Karpas-422 (cell line): ENCODE data around the gene CD37. TPM values are rescaled to one million over a fixed set of nuclear protein-coding genes. Genes with fewer than 3 reads are reported as not detected.
"Not testable (repeated sequence)": the region's sequence is repeated elsewhere in the genome, so short reads cannot be mapped to it uniquely, and the experiment has no call there.

Experiments used
- DNase-seq: peaks from one replicate; pipeline ENCODE4 v3.0.0-alpha.2; 2015
- H2AFZ ChIP-seq: fragments of 200-600 bp; sonication (generic); 2 replicates; pipeline ENCODE4 v1.6.1; 2014; ENCODE audit warnings: antibody characterized with exemption, low read length, mixed read lengths
- H3K27ac ChIP-seq: fragments of 200-600 bp; sonication (generic); 2 replicates; pipeline ENCODE4 v1.5.1; 2014; ENCODE audit warnings: mild to moderate bottlenecking, low read length, moderate library complexity
- H3K27me3 ChIP-seq: fragments of 200-600 bp; sonication (generic); 2 replicates; pipeline ENCODE4 v1.6.1; 2014; ENCODE audit warnings: low read length, mixed read lengths
- H3K36me3 ChIP-seq: fragments of 200-600 bp; sonication (generic); 2 replicates; pipeline ENCODE4 v1.6.1; 2014; ENCODE audit warnings: low read length, mixed read lengths; ENCODE audit not compliant: insufficient read depth
- H3K4me1 ChIP-seq: fragments of 200-600 bp; sonication (generic); 2 replicates; pipeline ENCODE4 v1.6.1; 2014; ENCODE audit warnings: mild to moderate bottlenecking, low read length, mixed read lengths
- H3K4me2 ChIP-seq: fragments of 200-600 bp; sonication (generic); 2 replicates; pipeline ENCODE4 v1.6.1; 2014; ENCODE audit warnings: low read length, low read depth, mild to moderate bottlenecking; ENCODE audit not compliant: poor library complexity, severe bottlenecking
- H3K4me3 ChIP-seq: fragments of 200-600 bp; sonication (generic); 2 replicates; pipeline ENCODE4 v1.5.1; 2014; ENCODE audit warnings: mild to moderate bottlenecking, antibody characterized with exemption, low read length, mixed read lengths
- H3K79me2 ChIP-seq: fragments of 200-600 bp; sonication (generic); 2 replicates; pipeline ENCODE4 v1.6.1; 2014; ENCODE audit warnings: mild to moderate bottlenecking, low read length, mixed read lengths
- H3K9ac ChIP-seq: fragments of 200-600 bp; sonication (generic); 2 replicates; pipeline ENCODE4 v1.6.0; 2014; ENCODE audit warnings: low read length
- H3K9me2 ChIP-seq: fragments of 200-600 bp; sonication (generic), shearing (Covaris generic); replicated peaks from 2 replicates; pipeline ENCODE4 v1.6.0; 2014; ENCODE audit warnings: mild to moderate bottlenecking, low read length, moderate library complexity; ENCODE audit not compliant: insufficient read depth
- H3K9me3 ChIP-seq: fragments of 300-700, 200-600 bp; sonication (generic); 2 replicates; pipeline ENCODE4 v1.6.1; 2014; ENCODE audit warnings: low read length, mixed read lengths
- H4K20me1 ChIP-seq: fragments of 200-600 bp; sonication (generic); 2 replicates; pipeline ENCODE4 v1.6.1; 2014; ENCODE audit warnings: mild to moderate bottlenecking, antibody characterized with exemption, low read length, low read depth; ENCODE audit not compliant: insufficient read depth
- total RNA-seq: library from RNA; depleted of rRNA; stranded (reverse); fragments of >200 nt; shearing (Covaris generic); gene quantifications from 2 replicates; pipeline ENCODE4 v1.2.3, GENCODE V29; 2014; ENCODE audit warnings: low replicate concordance

The CD37 gene
- total RNA-seq, 1 experiment from 2014 or later: 1,210 TPM

DNA sequence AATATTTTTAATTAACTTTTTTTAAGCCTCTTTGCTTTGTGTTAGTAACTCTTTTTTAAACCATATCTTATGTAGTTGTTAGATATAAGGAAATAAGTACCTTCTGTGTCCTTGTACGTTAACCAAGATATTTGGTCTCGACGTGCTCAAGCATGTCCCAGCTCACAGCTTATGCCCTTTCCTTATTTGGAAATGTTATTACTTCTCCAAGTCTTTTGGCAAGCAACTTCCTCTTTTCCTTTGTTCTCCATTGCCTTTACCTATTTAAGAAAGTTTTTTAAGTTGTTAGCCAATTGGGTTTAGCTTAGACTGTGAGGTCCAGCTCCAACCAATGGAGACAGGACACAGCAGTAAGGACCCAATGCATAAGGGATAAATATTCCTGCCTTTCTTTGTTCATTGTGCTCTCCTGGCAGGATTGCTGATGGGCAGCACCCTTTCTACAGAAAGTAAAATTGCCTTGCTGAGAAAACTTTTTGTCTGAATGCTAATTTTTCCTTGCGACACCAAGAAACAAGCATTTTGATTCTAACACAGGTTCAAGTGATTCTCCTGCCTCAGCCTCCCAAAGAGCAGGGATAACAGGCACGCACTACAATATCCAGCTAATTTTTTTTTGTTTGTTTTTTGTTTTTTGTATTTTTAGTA, 33.6 kb downstream of the CD37 start:
- no peak overlapping the region for H3K9ac ChIP-seq
- peaks cover 18% of the 10 kb centered on the region for H3K4me1 ChIP-seq
- H3K27ac ChIP-seq: no peak overlapping the region
- peaks cover 9% of the 10 kb centered on the region; the same call in 1 of the 2 replicates for H3K36me3 ChIP-seq
- no peak overlapping the region for H2AFZ ChIP-seq
- H3K9me3 ChIP-seq: peaks cover 18% of the 10 kb centered on the region
- no peak overlapping the region for H3K4me3 ChIP-seq
- no peak overlapping the region for H3K4me2 ChIP-seq
- no peak for DNase-seq
- no peaks in the 10 kb centered on the region for H3K79me2 ChIP-seq
- no peaks in the 10 kb centered on the region for H4K20me1 ChIP-seq
- H3K27me3 ChIP-seq: peaks cover 5% of the 10 kb centered on the region; the same call in 1 of the 2 replicates
- no peaks in the 10 kb centered on the region for H3K9me2 ChIP-seq

DNA sequence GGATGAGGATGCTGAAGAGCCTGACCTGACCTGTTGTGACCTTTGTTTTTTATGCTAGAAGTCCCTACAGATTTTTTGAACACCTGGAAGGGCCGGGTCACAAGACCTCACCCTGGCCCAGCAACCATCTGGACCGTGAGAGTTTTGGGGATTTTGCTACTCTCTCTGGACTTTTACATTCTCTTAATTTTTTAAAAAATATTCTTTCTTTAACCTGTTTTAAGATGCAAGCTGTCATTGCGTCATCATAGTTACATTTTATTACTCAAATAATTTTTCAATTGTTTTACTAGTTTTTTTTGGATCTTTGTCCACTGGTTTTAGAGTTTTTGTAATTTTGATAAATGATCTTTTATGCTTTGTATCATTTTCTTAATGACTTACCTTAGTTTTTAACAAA, 36.0 kb downstream of the CD37 start:
- Histone ChIP-seq H3K27me3 (peaks cover 5% of the 10 kb centered on the region; the same call in 1 of the 2 replicates), H3K4me2 (no peak overlapping the region), H3K9me3 (peaks cover 18% of the 10 kb centered on the region), H3K27ac (no peak overlapping the region), H3K9ac (no peak overlapping the region), H3K4me1 (peaks cover 35% of the 10 kb centered on the region), H3K9me2 (no peaks in the 10 kb centered on the region), H3K79me2 (no peaks in the 10 kb centered on the region), H4K20me1 (no peaks in the 10 kb centered on the region), H2AFZ (no peak overlapping the region), H3K4me3 (no peak overlapping the region), H3K36me3 (peaks cover 9% of the 10 kb centered on the region; the same call in 1 of the 2 replicates)
- DNase-seq: no peak

DNA sequence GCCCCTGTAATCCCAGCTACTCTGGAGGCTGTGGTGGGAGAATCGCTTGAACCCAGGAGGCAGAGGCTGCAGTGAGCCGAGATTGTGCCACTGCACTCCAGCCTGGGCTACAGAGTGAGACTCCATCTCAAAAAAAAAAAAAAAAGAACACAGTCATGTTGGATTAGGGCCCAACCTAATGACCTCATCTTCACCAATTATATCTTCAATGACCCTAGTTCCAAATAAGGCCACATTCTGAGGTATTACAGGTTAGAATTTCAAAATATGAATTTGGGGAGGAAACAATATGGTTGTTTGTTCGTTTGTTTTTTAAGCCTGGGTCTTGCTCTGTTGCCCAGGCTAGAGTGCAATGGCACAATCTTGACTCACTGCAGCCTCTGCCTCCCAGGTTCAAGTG, 38.0 kb downstream of the CD37 start:
- H3K9me2 ChIP-seq, H4K20me1 ChIP-seq, H3K27me3 ChIP-seq, H3K36me3 ChIP-seq, DNase-seq, H3K79me2 ChIP-seq: not testable (repeated sequence)
- H3K27ac ChIP-seq: peak overlapping the region; percentile 88
- 0 out of 2 replicates have a peak overlapping the region, but pooled peaks have one; percentile 83 for H2AFZ ChIP-seq
- peaks cover 40% of the 10 kb centered on the region for H3K4me1 ChIP-seq
- H3K4me3 ChIP-seq: peak overlapping the region; percentile 54
- H3K4me2 ChIP-seq: peak overlapping the region; percentile 77
- peak overlapping the region; percentile 58 for H3K9ac ChIP-seq
- H3K9me3 ChIP-seq: peaks cover 18% of the 10 kb centered on the region

GRCh38 chr19:49374665-49375434, 39.6 kb downstream of the CD37 start:
- no peak overlapping the region for H2AFZ ChIP-seq
- peaks cover under 1% of the 10 kb centered on the region; the same call in 1 of the 2 replicates for H3K36me3 ChIP-seq
- no peaks in the 10 kb centered on the region for H3K9me2 ChIP-seq
- H3K27ac ChIP-seq: peak overlapping the region; percentile 88
- H3K4me3 ChIP-seq: no peak overlapping the region; the same call in 1 of the 2 replicates
- H3K27me3 ChIP-seq: peaks cover 3% of the 10 kb centered on the region; the same call in 1 of the 2 replicates
- peak overlapping the region; percentile 49 for H3K9ac ChIP-seq
- H3K79me2 ChIP-seq: no peaks in the 10 kb centered on the region
- H4K20me1 ChIP-seq: no peaks in the 10 kb centered on the region
- peak; percentile 62 for DNase-seq
- H3K4me2 ChIP-seq: peak overlapping the region; percentile 77
- H3K9me3 ChIP-seq: peaks cover 5% of the 10 kb centered on the region
- peaks cover 57% of the 10 kb centered on the region for H3K4me1 ChIP-seq

DNA sequence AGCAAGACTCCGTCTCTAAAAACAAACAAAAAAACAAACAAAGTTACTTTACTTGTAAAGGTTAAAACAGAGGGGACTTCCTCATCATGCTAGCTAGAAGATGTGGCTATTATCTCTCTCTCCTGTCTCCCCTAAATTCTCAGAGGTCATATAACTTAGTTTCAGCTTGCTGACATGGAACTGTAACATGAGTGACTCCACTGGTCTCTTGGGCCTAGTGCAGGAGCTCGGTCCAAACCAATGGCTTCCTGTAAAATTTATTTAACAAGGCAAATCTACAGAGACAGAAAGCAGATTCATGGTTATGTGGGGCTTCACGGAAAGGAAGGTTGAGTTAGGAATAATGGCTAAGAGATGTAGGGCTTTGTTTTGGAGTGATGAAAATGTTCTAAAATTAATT, 43.3 kb downstream of the CD37 start:
- no peaks in the 10 kb centered on the region for H3K9me2 ChIP-seq
- H4K20me1 ChIP-seq: no peaks in the 10 kb centered on the region
- no peak overlapping the region for H2AFZ ChIP-seq

GRCh38 chr19:49380391-49380790, 45.2 kb downstream of the CD37 start:
- DNase-seq: peak; percentile 95
- no peaks in the 10 kb centered on the region for H3K79me2 ChIP-seq
- peak overlapping the region; percentile 98 for H3K27ac ChIP-seq

More for the DNA sequence above, 43.3 kb downstream of the CD37 start:
- Histone ChIP-seq H3K36me3 (peaks cover 4% of the 10 kb centered on the region; the same call in 1 of the 2 replicates), H3K27ac (peak overlapping the region; percentile 98), H3K4me3 (peak overlapping the region; percentile 12), H3K27me3 (no peaks in the 10 kb centered on the region), H3K4me2 (peak overlapping the region; percentile 75), H3K79me2 (no peaks in the 10 kb centered on the region), H3K9ac (peak overlapping the region; percentile 61), H3K9me3 (peaks cover 5% of the 10 kb centered on the region), H3K4me1 (peaks cover 60% of the 10 kb centered on the region)
- DNase-seq: peak; percentile 96

GRCh38 chr19:49382639-49383038, 47.4 kb downstream of the CD37 start:
- no peak for DNase-seq
- no peaks in the 10 kb centered on the region for H3K27me3 ChIP-seq
- no peaks in the 10 kb centered on the region for H4K20me1 ChIP-seq
- peaks cover 54% of the 10 kb centered on the region for H3K4me1 ChIP-seq
- H3K4me3 ChIP-seq: no peak overlapping the region
- no peak overlapping the region for H3K4me2 ChIP-seq
- no peaks in the 10 kb centered on the region for H3K9me2 ChIP-seq
- H3K27ac ChIP-seq: no peak overlapping the region
- H2AFZ ChIP-seq: no peak overlapping the region
- H3K36me3 ChIP-seq: peaks cover 4% of the 10 kb centered on the region; the same call in 1 of the 2 replicates
- no peak overlapping the region for H3K9ac ChIP-seq
- no peaks in the 10 kb centered on the region for H3K79me2 ChIP-seq
- peaks cover 9% of the 10 kb centered on the region for H3K9me3 ChIP-seq

More at GRCh38 chr19:49380391-49380790, 45.2 kb downstream of the CD37 start:
- Histone ChIP-seq H3K9me3 (peaks cover 9% of the 10 kb centered on the region), H3K27me3 (no peaks in the 10 kb centered on the region), H3K4me2 (peak overlapping the region; percentile 75), H2AFZ (no peak overlapping the region), H3K36me3 (peaks cover 4% of the 10 kb centered on the region; the same call in 1 of the 2 replicates), H3K4me3 (peak overlapping the region; percentile 51), H4K20me1 (no peaks in the 10 kb centered on the region), H3K9ac (peak overlapping the region; percentile 71), H3K9me2 (no peaks in the 10 kb centered on the region), H3K4me1 (peaks cover 49% of the 10 kb centered on the region)

DNA sequence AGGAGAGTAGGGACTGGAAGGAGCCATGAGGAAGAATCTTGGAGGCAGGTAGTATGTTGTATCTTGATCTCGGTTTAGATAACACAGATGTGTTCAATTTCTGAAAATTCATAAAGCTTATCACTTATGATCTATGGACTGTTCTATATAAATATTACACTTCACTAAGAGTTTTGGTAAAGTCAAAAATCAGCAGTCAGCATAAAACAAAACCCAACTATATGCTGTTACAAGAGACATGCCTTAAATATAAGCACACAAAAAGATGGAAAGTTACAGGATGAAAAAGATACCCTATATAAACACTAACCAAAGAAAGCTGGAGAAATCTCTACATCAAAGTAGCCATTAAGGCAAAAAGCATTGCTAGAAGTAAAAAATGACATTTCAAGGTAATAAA, 48.4 kb downstream of the CD37 start:
- peaks cover 54% of the 10 kb centered on the region for H3K4me1 ChIP-seq
- H2AFZ ChIP-seq: no peak overlapping the region
- H3K9ac ChIP-seq: no peak overlapping the region
- peaks cover 9% of the 10 kb centered on the region for H3K9me3 ChIP-seq
- H3K4me2 ChIP-seq: no peak overlapping the region
- H3K4me3 ChIP-seq: no peak overlapping the region
- peak overlapping the region; percentile 51 for H3K27ac ChIP-seq
- DNase-seq: no peak
- no peaks in the 10 kb centered on the region for H3K79me2 ChIP-seq
- H3K27me3 ChIP-seq: no peaks in the 10 kb centered on the region
- no peaks in the 10 kb centered on the region for H3K9me2 ChIP-seq
- H4K20me1 ChIP-seq: no peaks in the 10 kb centered on the region
- H3K36me3 ChIP-seq: peaks cover 4% of the 10 kb centered on the region; the same call in 1 of the 2 replicates
